Dedifferentiated amniotic fluid mesenchymal stem cell (primary cell): ENCODE measurements around the gene SLC7A4.

Experiments
- DNase-seq: peaks from one replicate; pipeline ENCODE4 v3.0.0-alpha.2; 2016; ENCODE audit errors: extremely low spot score

The SLC7A4 gene

DNA sequence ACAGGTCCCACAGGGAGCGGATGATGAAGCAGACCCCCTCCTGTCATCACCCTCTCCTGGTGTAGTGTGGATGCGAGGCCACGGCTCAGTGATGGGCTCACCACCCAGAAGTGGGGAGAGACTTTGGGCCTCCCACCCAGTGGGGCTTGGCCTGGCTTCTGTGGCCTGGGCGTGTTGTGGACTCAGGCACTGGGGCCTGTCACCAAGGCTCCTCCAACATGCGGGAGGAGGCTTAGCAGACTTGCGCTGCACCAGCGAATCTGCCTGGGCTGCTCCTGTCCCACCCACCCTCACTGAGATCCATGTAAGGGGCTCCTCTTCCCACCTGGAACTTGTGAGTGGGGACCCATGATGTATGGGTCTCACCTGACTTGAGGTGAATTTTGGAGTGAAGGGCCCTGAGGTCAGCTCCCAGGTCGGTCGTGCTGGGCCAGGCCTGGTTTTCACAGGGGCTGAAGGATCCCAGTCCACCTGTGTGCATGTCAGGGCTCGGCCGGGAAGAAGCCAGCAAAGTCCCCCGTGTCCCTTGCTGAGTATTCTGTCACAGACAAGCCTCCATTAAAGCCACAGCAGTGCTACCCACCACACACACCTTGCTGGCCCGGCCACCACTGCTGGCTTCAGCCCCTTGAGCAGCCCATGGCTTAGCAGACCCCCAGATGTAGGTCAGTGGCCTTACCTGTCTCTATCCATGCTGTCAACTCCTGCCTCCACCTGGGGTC is 34.7 kb downstream of the SLC7A4 start:
- no peak for DNase-seq

DNA sequence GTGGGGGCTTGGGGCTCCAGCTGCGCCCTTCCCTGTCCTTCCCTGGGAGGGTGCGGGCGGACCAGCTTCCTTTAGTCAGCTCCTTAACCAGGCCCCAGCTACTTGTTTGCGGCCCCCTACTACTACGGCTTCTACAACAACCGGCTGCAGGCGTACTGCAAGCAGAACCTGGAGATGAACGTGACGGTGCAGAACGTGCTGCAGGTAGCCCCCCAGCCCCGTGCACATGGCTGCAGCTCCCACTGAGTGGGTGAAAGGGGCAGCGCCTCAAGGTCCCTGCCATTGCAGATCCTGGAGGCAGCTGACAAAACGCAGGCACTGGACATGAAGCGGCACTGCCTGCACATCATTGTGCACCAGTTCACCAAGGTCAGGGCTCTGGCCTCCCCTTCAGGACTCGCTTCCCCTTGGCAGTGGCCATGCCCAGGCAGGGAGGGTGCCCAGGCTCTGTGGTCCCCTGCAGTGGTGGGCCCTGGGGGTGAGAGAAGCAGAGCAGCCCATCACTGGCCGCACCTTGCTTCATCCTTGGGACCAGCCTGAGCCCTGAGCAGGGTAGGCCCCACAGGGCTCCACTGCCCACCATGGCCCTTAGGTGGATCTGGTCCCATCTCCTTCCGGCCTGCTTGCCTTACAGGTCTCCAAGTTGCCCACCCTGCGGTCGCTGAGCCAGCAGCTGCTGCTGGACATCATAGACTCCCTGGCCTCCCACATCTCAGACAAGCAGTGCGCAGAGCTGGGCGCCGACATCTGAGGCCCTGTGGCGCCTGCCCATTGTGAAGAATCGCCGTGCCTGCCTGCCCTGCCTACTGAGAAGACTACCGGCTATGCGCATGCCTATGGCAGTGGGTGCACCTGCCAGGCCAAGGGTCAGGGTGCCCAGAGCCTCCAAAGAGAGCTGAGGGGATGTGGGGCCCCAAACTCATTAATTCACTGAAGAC is 35.5 kb downstream of the SLC7A4 start:
- DNase-seq: no peak

- DNase-seq: no peak
Measured at GRCh38 chr22:20996031-20996410, 36.3 kb downstream of the SLC7A4 start.

DNA sequence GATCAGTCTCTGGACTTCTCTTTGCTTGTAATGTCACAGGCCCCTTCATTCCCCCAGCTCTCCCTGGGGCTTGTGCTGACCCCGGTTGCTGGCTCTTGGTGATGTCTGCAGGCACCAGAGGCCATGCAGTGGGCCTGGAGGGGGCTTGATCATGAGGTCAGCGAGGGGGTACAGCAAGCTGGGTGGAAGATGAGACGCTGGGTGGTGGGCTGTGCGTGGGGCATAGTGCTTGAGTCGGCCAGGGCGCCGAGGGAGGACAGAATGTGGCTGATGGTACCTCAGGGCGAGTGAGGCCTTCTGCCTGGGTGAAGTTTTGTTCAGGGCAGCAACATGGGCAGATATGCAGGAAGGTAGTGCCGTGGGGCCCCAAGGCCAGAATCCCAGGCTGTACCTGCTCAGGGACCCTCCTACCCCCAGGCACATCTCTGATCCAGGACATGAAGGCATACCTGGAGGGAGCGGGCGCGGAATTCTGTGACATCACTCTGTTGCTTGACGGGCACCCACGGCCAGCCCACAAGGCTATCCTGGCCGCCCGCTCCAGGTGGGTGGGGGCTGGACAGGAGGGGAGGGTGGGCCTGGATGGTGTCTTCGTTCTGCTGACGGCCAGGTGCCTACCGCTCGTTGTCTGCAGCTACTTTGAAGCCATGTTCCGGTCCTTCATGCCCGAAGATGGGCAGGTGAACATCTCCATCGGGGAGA is 36.9 kb downstream of the SLC7A4 start:
- DNase-seq: no peak

DNA sequence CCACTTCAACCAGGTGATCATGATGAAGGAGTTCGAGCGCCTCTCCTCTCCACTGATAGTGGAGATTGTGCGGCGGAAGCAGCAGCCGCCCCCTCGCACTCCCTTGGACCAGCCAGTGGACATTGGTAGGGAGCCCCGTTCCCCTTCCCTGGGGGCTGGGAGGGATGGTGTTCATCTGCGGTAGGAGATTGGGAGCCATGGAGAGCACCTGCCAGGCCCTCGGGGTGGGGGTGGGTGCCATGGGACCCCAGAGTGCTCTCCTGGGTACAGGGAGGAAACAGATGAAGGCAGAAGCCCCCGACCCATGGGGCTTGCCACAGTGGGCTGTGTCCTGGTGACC is 37.5 kb downstream of the SLC7A4 start:
- DNase-seq: no peak

DNA sequence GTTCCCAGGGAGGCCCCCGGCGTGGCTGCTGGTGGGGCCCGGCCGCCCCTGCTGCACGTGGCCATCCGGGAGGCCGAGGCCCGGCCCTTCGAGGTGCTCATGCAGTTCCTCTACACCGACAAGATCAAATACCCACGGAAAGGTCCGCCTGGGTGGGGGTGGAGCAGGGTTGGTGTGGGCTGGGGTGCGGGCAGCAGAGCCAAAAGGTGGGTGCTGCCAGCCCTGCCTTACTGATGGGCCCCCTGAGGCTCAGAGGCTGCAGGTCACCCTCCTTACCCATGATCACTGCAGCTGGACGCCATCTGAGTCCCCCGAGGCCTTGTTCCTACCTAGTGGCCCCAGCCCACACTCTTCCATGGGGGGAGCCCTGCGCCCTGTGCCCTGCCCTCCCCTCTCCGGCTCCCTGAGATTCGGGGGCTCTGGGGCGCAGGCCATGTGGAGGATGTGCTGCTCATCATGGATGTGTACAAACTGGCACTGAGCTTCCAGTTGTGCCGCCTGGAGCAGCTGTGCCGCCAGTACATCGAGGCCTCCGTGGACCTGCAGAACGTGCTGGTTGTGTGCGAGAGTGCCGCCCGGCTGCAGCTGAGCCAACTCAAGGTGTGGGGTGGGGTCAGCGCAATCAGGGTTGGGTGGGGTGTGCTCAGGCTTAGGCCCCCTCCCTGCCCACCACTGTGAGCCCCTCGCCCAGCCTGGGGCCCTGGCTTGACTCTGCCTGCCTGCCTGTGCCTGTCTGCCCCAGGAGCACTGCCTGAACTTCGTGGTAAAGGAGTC is 38.0 kb downstream of the SLC7A4 start:
- no peak for DNase-seq

DNA sequence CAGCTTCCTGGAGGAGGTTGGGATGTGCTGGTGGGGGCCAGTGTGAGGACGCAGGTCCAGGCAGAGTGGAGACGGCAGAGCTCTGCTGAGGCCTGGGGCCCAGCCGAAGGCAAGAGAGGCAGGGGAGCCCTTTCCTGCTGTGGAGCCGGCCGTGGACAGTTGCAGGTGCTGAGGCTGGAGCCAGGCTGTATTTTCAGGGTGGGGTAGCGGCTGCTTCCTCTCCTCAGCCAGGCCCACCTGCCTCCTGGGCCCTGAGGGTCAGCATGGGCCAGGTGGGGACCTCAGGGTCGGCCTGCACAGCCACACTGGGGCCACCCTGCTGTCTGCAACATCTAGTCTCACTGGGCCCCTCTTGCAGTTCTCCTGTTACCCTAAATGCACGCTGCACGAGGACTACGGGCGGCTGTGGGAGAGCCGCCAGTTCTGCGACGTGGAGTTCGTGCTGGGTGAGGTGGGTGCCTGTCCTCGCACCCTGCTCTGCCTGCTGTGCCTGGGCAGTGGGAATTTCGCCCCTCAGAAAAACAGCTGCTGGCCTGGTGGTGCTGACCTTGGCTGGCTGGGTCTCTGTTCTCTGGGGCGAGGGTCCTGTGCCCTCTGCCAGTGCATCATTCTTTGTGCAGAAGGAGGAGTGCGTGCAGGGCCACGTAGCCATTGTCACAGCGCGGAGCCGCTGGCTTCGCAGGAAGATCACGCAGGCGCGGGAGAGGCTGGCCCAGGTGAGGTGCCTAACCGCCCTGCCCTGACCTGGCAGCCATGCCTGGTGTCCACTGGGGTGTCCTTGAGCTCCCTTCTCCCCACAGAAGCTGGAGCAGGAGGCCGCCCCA is 38.8 kb downstream of the SLC7A4 start:
- DNase-seq: no peak

DNA sequence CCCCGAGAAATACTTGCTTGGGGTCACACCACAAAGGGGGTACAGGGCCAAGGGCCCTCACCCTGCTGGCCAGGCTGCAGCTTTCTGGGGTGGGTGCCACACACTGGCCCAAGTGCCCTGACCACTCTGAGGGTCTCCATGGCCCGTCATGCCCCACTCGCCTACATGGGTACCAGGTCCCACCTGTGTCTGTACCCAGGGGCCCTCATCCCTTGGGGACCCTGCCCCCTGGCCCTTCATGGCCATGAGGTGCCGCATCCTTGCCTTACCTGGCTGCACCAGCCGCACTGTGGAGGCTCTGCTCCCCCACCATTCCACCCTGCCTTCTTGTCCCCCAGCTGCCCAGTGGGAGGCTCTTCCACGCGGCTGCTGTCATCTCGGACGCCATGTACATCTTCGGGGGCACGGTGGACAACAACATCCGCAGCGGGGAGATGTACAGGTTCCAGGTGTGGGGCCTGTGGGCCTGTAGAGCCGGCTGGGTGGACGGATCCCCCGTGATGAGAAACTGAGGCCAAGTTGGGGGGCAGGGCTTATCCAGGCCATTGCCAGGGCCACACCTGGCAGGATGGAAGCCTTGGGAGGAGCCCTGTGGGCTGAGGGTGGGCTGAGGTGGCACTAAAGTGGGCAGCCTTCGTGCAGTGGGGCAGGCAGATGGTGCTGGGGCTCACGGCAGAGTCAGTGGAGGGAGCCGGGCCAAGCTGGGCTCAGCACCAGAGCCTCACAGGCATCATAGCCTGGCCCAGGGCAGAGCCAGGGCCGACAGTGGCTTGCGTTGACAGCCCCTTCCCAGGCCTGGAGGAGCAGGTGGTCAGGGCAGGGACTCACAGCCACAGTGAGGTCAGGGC is 39.7 kb downstream of the SLC7A4 start:
- no peak for DNase-seq

DNA sequence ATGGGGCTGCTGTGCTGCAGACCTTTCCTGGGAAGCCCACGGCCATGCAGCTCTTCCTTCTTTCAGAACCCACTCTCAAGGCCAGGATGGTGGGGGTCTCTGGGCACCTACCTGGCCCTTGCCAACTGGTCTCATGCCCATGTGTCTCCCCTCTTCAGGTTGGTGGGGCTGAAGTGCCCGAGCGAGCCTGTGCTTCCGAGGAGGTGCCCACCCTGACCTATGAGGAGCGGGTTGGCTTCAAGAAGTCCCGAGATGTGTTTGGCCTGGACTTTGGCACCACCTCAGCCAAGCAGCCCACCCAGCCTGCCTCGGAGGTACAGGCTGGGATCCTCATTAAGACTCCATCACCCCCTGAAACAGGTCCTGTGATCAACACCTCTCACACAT is 40.3 kb downstream of the SLC7A4 start:
- no peak for DNase-seq

DNA sequence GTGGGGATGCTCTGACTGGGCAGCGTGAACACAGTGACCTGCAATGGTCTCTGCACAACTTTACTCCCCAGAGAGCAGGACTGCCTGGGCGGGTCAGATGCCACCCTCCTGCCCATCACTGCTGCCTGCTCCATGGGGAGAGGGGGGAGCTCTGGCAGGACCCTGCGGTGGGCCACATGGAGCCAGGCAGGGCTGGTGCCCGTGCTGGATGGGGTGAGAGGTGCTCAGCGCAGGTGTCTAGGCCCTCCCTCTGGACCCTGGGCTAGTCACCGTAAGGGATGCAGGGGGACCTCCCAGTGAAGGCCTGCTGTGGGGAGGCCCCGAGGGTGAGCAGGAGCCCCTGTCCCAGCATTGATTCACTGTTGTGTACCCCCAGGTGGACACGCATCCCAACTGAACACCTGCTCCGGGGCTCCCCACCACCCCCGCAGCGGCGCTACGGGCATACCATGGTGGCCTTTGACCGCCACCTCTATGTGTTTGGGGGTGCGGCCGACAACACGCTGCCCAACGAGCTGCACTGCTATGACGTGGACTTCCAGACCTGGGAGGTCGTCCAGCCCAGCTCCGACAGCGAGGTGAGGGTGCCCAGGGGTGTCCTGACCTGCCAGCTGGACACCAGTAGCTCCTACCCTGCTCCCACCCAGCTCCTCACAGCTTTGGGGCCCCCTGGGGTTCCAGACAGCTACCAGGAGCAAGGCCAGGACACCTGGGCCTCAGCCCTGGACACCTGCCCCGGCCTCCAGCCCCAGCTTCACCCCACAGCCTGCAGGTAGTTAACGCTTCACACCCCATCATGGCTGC is 40.9 kb downstream of the SLC7A4 start:
- DNase-seq: no peak

DNA sequence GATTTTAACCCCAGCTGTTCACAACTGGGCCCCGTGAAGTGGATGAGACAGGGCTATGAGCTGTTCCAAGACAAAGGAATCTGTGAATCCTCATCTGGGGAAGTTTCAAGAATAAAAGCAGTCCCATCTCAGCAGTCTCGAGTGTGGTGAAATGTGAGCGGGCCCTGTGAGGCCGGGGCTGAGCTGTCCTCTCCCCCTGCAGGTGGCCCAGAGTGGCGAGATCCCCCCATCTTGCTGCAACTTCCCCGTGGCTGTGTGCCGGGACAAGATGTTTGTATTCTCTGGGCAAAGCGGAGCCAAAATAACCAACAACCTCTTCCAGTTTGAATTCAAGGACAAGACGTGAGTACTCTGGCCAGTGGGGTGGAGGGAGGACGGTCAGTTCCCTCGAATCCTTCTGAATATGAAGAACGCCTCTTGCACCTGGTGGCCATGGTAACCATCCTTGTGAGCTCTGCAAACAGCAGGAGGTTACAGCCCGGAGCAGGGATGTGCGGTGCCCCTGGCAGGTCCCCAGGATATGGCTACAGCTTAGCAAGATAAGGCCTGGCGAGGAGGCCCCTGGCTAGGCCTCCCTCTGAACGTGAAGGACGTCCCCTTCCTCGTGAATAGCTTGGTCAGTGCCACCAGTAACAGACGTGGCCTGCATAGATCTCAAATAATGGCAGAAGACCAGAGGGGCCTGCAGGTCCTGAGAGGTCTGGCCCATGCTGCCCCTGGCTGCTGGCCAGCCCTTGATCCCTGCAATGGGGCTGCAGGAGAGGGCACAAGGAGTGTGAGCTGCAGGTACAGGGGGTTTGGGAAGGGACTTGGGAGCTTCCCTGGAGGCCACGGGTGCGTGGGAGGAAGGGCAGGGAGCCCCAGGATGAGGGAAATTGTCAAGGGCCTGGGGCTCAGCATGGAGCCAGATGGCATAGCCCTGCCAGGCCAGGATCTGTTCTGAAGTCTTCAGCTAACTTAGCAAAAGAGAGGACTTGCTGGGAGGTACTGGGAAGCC is 41.9 kb downstream of the SLC7A4 start:
- no peak for DNase-seq

DNA sequence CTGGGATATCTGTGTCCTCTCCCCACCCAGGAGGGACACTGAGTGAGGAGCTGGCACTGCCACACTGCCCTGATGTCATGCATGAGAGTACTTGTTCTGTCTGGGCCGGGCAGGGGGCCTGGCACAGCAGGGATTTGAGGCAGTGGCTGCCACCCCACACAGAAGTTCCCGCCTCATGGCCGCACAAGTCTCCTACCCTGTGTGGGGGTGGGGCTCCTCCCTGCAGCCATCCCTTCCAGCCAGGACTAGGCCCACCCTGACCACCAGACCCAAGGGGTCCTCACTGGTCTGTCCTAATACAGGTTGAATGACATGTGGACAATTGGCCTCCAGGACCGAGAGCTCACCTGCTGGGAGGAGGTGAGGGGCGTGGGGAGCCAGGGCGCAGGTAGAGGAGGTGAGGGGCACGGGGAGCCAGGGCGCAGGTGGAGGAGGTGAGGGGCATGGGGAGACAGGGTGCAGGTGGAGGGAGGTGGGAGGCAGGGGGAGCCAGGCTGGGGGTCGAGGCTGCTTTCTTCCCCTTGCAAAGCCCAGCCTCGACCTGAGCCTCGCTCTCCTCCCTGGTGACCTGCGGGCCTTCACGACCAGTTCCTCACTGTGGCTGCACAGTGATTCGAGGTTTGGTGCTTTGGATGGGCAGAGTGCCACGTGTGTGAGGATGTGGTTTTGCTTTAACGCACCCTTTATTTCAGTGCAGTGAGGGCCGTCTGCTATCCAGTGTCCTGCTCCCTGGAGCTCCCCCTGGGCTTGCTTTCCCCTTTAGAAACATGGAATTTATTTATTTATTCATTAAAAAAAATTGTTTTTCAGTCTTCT is 42.8 kb downstream of the SLC7A4 start:
- DNase-seq: no peak

GRCh38 chr22:20988573-20989322 is 43.6 kb downstream of the SLC7A4 start:
- no peak for DNase-seq

DNA sequence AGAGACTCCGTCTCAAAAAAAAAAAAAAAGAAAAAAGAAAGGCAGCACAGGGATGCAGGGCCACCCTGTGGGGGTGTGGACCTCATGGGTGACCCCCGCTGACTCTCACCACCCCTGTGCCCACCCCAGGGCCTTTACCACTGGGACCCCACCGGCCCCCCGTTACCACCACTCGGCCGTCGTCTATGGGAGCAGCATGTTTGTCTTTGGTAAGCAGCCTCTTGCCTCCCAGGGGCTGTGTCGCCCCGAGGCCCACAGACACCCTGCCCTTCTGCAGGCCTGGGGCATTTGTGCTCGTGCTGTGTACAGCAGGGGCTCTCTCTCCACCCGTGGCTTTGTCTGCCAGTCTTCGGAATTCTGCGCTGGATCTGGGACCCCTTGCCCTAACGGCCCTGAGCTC is 45.0 kb downstream of the SLC7A4 start:
- no peak for DNase-seq

- DNase-seq: no peak
Measured at GRCh38 chr22:20986365-20986764, 46.0 kb downstream of the SLC7A4 start.

DNA sequence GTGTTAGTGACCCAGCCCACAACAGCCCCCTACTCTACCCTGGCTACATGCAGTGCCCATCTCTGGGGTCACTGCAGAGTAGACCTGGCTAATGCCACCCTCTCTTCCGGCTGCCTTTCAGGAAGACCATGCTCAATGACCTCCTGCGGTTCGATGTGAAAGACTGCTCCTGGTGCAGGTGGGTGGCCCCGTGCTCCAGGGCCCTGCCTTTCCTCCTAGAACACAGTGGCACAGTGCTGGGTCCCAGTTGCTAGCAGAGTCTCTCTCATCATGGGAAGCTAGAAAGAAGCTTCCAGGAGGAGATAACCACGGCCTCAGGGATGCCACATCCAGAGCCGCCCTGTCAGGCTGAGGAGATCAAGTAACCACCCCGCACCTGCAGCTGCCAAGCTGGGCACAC is 46.6 kb downstream of the SLC7A4 start:
- DNase-seq: no peak
